Endodermal cell (in vitro differentiated cells): ENCODE measurements around the gene FOXI1. TPM values are rescaled to one million over a fixed set of nuclear protein-coding genes. Genes with fewer than 3 reads are reported as not detected.
A peak's percentile ranks its signal among the peaks of the same experiment; 100 is the strongest.

ENCODE experiments used
- DNase-seq: peaks from one replicate; pipeline ENCODE4 v3.0.0-alpha.2; 2017
- H3K27ac ChIP-seq: 2 replicates; pipeline ENCODE4 v1.5.1; 2013; ENCODE audit warnings: mild to moderate bottlenecking, low read depth, low read length, moderate library complexity
- H3K27me3 ChIP-seq: 2 replicates; pipeline ENCODE4 v1.6.1; 2013; ENCODE audit warnings: mild to moderate bottlenecking, low read length, moderate library complexity; ENCODE audit not compliant: insufficient read depth, control insufficient read depth, poor library complexity, severe bottlenecking
- H3K36me3 ChIP-seq: 2 replicates; pipeline ENCODE4 v1.7.0; 2013; ENCODE audit warnings: mild to moderate bottlenecking, low read length, moderate library complexity; ENCODE audit not compliant: control insufficient read depth, insufficient read depth
- H3K4me1 ChIP-seq: one replicate; pipeline ENCODE4 v1.7.0; 2013; ENCODE audit warnings: low read length; ENCODE audit not compliant: control insufficient read depth, insufficient read depth
- H3K4me3 ChIP-seq: 2 replicates; pipeline ENCODE4 v1.5.1; 2013; ENCODE audit warnings: mild to moderate bottlenecking, low read length, moderate library complexity
- H3K9ac ChIP-seq: 2 replicates; pipeline ENCODE4 v1.6.1; 2013; ENCODE audit warnings: mild to moderate bottlenecking, low read length, moderate library complexity; ENCODE audit not compliant: poor library complexity, severe bottlenecking; ENCODE audit errors: extremely low read depth
- H3K9me3 ChIP-seq: 2 replicates; pipeline ENCODE4 v1.6.1; 2013; ENCODE audit warnings: mild to moderate bottlenecking, low read length, moderate library complexity; ENCODE audit not compliant: control insufficient read depth
- H3K27ac Mint-ChIP-seq: 2 replicates; pipeline ENCODE4 v1.8.0; 2020; ENCODE audit warnings: mixed read lengths
- H3K27me3 Mint-ChIP-seq: 2 replicates; pipeline ENCODE4 v1.8.0; 2021; ENCODE audit warnings: mild to moderate bottlenecking, mixed read lengths; ENCODE audit not compliant: insufficient read depth
- H3K36me3 Mint-ChIP-seq: 2 replicates; pipeline ENCODE4 v1.8.0; 2020; ENCODE audit warnings: low read depth, mixed read lengths
- H3K4me1 Mint-ChIP-seq: 2 replicates; pipeline ENCODE4 v1.8.0; 2020; ENCODE audit warnings: mixed read lengths
- H3K4me3 Mint-ChIP-seq: 2 replicates; pipeline ENCODE4 v1.8.0; 2020; ENCODE audit warnings: mild to moderate bottlenecking, moderate library complexity, mixed read lengths
- H3K9me3 Mint-ChIP-seq: 2 replicates; pipeline ENCODE4 v1.8.0; 2020; ENCODE audit warnings: mild to moderate bottlenecking, mixed read lengths
- CTCF ChIP-seq: fragments of 200-600 bp; sonication (generic); conservative IDR thresholded peaks from 2 replicates; pipeline ENCODE4 v1.5.0; 2021; ENCODE audit warnings: antibody characterized with exemption, mild to moderate bottlenecking
- WGBS, 2 experiments: methylation state at CpG; one replicate each; pipeline versions ENCODE4 v1.1.5 to v1.1.7; 2013; ENCODE audit warnings: missing lambda C conversion rate in 2 of 2, mixed read lengths in 1 of 2; ENCODE audit not compliant: insufficient coverage in 1 of 2, insufficient read length in 1 of 2; 5-methylcytosine and 5-hydroxymethylcytosine counted together
- total RNA-seq, 2 donors: library from RNA; stranded (reverse); fragmentation: NEBNext Ultra II Directional in 1 of 2; extraction: Animal tissue kit (Norgen Biotek cat#: 25700) in 1 of 2; gene quantifications; 2 replicates in 1 of 2; 3 replicates in 1 of 2; pipeline ENCODE4 v1.2.1, GENCODE V29; 2021

FOXI1 gene
- total RNA-seq, 2 donors from 2014 or later = 0.44 to 3.5 TPM

- Mint-ChIP-seq H3K4me1 (peaks cover 4% of the 10 kb centered on the region), H3K27ac (no peak overlapping the region), H3K9me3 (no peaks in the 10 kb centered on the region), H3K4me3 (no peak overlapping the region), H3K27me3 (peaks cover 6% of the 10 kb centered on the region), H3K36me3 (no peaks in the 10 kb centered on the region)
- H3K27me3 ChIP-seq = no peaks in the 10 kb centered on the region
- H3K36me3 ChIP-seq = no peaks in the 10 kb centered on the region
- 61 to 63% methylated on average over 3 of the region's 3 CpGs for WGBS, 2 experiments
- no peak overlapping the region for H3K9ac ChIP-seq
- H3K4me3 ChIP-seq = no peak overlapping the region
- TF ChIP-seq CTCF = no peak
- DNase-seq = no peak
- no peaks in the 10 kb centered on the region for H3K9me3 ChIP-seq
- H3K4me1 ChIP-seq = no peaks in the 10 kb centered on the region
- H3K27ac ChIP-seq = no peak overlapping the region
Observed at GRCh38 chr5:170136506-170136905, 30.8 kb downstream of the FOXI1 start.

GRCh38 chr5:170137694-170138214 is 32.1 kb downstream of the FOXI1 start:
- peaks cover 6% of the 10 kb centered on the region for H3K27me3 Mint-ChIP-seq
- Histone ChIP-seq H3K4me3 (no peak overlapping the region), H3K27ac (no peak overlapping the region), H3K36me3 (no peaks in the 10 kb centered on the region), H3K4me1 (no peaks in the 10 kb centered on the region), H3K9ac (no peak overlapping the region), H3K27me3 (no peaks in the 10 kb centered on the region), H3K9me3 (no peaks in the 10 kb centered on the region)
- no peak overlapping the region for H3K4me3 Mint-ChIP-seq
- no peaks in the 10 kb centered on the region for H3K9me3 Mint-ChIP-seq
- peaks cover 4% of the 10 kb centered on the region for H3K4me1 Mint-ChIP-seq
- peak; percentile 15 for DNase-seq
- no peaks in the 10 kb centered on the region for H3K36me3 Mint-ChIP-seq
- TF ChIP-seq CTCF = no peak
- no peak overlapping the region for H3K27ac Mint-ChIP-seq
- 83 to 88% methylated on average over 1 to 2 of the region's 2 CpGs for WGBS, 2 experiments

- H3K9ac ChIP-seq = no peak overlapping the region
- H3K4me3 Mint-ChIP-seq = no peak overlapping the region
- no peak overlapping the region for H3K27ac Mint-ChIP-seq
- no peaks in the 10 kb centered on the region for H3K4me1 ChIP-seq
- H3K4me3 ChIP-seq = no peak overlapping the region
- H3K36me3 Mint-ChIP-seq = no peaks in the 10 kb centered on the region
- H3K9me3 ChIP-seq = no peaks in the 10 kb centered on the region
- H3K27ac ChIP-seq = no peak overlapping the region
- no peak for TF ChIP-seq CTCF
- H3K27me3 ChIP-seq = no peaks in the 10 kb centered on the region
- DNase-seq = no peak
- peaks cover 6% of the 10 kb centered on the region for H3K27me3 Mint-ChIP-seq
- peaks cover 4% of the 10 kb centered on the region for H3K4me1 Mint-ChIP-seq
- H3K9me3 Mint-ChIP-seq = no peaks in the 10 kb centered on the region
- H3K36me3 ChIP-seq = no peaks in the 10 kb centered on the region
- WGBS, 2 experiments = 95 to 96% methylated on average over 4 of the region's 4 CpGs
Observed at GRCh38 chr5:170138273-170138672, 32.6 kb downstream of the FOXI1 start.
